Bronchial epithelial cell (primary cell): ENCODE measurements around the gene ACADS. TPM values are rescaled to one million over a fixed set of nuclear protein-coding genes. Genes with fewer than 3 reads are reported as not detected.

Experiments used
- DNase-seq: peaks from one replicate; pipeline ENCODE4 v3.0.0-alpha.2; 2010; ENCODE audit warnings: low read depth
- FAIRE-seq: peaks from 2 replicates; lab custom pipeline; 2011; peaks lifted over from hg19 to GRCh38; lab: Jason Lieb, UNC
- H3K27me3 ChIP-seq: 2 replicates; pipeline ENCODE4 v1.5.1; 2011; ENCODE audit warnings: low read length; ENCODE audit not compliant: control insufficient read depth, insufficient read depth
- H3K36me3 ChIP-seq: 2 replicates; pipeline ENCODE4 v1.5.1; 2011; ENCODE audit warnings: low read length; ENCODE audit not compliant: control insufficient read depth, insufficient read depth
- H3K4me3 ChIP-seq: 2 replicates; pipeline ENCODE4 v1.5.1; 2011; ENCODE audit warnings: mild to moderate bottlenecking, low read depth, low read length, control low read depth
- CTCF ChIP-seq: IDR thresholded peaks from 2 replicates; pipeline ENCODE4 v1.5.1; 2011; ENCODE audit warnings: mild to moderate bottlenecking, moderate library complexity, low read length, control low read depth, inconsistent platforms; ENCODE audit not compliant: insufficient read depth, severe bottlenecking
- total RNA-seq: library from RNA; depleted of rRNA; stranded (reverse); fragments of >200 nt; gene quantifications from 2 replicates; pipeline ENCODE4 v1.2.1, GENCODE V29; 2014

Gene ACADS
- total RNA-seq, 1 donor from 2014 or later = 7.4 TPM

GRCh38 chr12:120739031-120739762 lies 13.6 kb downstream of the ACADS start:
- TF ChIP-seq CTCF = no peak
- FAIRE-seq = no peak
- no peak for DNase-seq
- H3K36me3 ChIP-seq = no peaks in the 10 kb centered on the region
- no peaks in the 10 kb centered on the region for H3K27me3 ChIP-seq
- H3K4me3 ChIP-seq = no peak overlapping the region

GRCh38 chr12:120739821-120740613 lies 14.4 kb downstream of the ACADS start:
- no peak overlapping the region for H3K4me3 ChIP-seq
- no peak for FAIRE-seq
- DNase-seq = no peak
- no peaks in the 10 kb centered on the region for H3K36me3 ChIP-seq
- H3K27me3 ChIP-seq = no peaks in the 10 kb centered on the region
- TF ChIP-seq CTCF = no peak

- Histone ChIP-seq H3K27me3 (no peaks in the 10 kb centered on the region), H3K4me3 (no peak overlapping the region), H3K36me3 (no peaks in the 10 kb centered on the region)
- no peak for DNase-seq
- FAIRE-seq = no peak
- TF ChIP-seq CTCF = no peak
Measured at GRCh38 chr12:120740871-120741270, 15.2 kb downstream of the ACADS start.

- FAIRE-seq = no peak
Measured at GRCh38 chr12:120741476-120742421, 16.1 kb downstream of the ACADS start.

More at GRCh38 chr12:120741476-120742421, 16.1 kb downstream of the ACADS start:
- Histone ChIP-seq H3K27me3 (no peaks in the 10 kb centered on the region), H3K36me3 (no peaks in the 10 kb centered on the region), H3K4me3 (no peak overlapping the region)
- no peak for DNase-seq
- no peak for TF ChIP-seq CTCF
